HG02885 (cell line): ENCODE measurements around the gene DZIP1L.
A peak's percentile ranks its signal among the peaks of the same experiment; 100 is the strongest.
"Not testable (repeated sequence)": the region's sequence is repeated elsewhere in the genome, so short reads cannot be mapped to it uniquely, and the experiment has no call there.

Experiments
- ATAC-seq: cut with Tn5 transposase; IDR thresholded peaks from one replicate; pipeline ENCODE4 v1.9.1; 2021; ENCODE audit warnings: mild to moderate bottlenecking; ENCODE audit not compliant: unreplicated experiment, poor library complexity

The DZIP1L gene, protein sequence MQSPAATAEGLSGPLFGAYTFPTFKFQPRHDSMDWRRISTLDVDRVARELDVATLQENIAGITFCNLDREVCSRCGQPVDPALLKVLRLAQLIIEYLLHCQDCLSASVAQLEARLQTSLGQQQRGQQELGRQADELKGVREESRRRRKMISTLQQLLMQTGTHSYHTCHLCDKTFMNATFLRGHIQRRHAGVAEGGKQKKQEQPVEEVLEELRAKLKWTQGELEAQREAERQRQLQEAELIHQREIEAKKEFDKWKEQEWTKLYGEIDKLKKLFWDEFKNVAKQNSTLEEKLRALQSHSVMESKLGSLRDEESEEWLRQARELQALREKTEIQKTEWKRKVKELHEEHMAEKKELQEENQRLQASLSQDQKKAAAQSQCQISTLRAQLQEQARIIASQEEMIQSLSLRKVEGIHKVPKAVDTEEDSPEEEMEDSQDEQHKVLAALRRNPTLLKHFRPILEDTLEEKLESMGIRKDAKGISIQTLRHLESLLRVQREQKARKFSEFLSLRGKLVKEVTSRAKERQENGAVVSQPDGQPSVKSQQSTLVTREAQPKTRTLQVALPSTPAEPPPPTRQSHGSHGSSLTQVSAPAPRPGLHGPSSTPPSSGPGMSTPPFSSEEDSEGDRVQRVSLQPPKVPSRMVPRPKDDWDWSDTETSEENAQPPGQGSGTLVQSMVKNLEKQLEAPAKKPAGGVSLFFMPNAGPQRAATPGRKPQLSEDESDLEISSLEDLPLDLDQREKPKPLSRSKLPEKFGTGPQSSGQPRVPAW

GRCh38 chr3:138114988-138115971, at the start of gene DZIP1L:
Gene DZIP1L (minus strand): TSS chr3:138115608. CDS start chr3:138103971, 11,637 bp downstream.
- peak; percentile 68 for ATAC-seq

DNA sequence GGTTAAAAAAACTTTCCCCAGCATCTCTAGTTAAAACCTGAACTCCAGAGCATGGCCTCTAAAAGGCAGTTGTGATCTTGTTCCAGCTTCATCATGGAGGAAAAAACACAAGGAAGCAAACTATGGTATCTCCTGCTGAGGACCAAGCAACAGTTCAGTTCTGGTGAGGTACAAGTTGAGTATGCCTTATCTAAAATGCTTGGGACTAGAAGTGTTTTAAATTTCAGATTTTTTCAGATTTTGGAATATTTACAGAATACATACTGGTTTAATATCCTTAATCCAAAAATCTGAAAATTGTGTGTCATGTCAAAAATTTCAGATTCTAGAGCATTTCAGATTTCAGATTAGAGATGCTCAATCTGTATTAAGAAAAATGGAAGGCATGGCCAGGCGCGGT, 49.7 kb upstream of the DZIP1L start:
- ATAC-seq: no peak

DNA sequence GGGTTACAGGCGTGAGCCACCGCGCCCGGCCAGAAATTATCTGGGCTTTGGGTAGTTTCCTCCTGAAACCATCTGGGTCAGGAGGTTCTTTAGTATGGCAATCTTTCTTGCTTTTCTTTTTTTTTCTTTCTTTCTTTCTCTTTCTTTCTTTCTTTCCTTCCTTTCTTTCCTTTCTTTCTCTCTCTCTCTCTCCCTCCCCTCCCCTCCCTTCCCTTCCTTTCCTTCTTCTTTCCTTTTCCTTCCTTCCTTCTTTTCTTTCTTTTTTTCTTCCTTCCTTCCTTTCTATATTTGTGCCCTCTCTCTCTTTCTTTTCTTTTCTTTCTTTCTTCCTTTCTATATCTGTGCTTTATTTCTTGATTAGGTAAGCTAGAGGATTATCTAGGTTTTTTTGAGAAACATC, 42.3 kb upstream of the DZIP1L start:
- no peak for ATAC-seq

DNA sequence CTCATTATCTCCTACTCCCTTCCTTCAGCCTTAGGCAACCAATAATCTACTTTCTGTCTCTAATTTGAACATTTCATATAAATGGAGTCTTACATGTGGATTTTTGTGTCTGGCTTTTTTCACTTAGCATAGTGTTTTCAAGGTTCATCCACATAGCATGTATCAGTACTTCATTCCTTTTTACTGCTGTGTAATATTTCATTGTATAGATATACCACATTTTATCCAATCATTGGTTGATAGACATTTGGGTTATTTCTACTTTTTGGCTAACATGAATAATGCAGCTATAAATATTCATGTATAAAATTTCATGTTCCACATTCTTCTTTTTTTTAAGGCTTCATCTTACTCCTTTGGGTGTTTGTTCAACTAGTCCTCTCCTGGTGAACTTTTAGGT, 39.1 kb upstream of the DZIP1L start:
- ATAC-seq: no peak

GRCh38 chr3:138148503-138148902, 33.1 kb upstream of the DZIP1L start:
- no peak for ATAC-seq

DNA sequence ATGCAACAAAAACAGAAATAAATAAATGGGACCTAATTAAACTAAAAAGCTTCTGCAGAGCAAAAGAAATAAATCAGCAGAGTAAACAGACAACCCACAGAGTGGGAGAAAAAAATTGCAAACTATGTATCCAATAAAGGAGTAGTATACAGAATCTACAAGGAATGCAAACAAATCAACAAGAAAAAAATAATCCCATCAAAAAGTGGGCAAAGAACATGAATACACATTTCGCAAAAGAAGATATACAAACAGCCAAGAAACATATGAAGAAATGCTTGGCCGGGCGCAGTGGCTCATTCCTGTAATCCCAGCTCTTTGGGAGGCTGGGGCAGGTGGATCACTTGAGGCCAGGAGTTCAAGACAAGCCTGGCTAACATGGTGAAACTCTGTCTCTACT, 26.8 kb upstream of the DZIP1L start:
- not testable (repeated sequence) for ATAC-seq

DNA sequence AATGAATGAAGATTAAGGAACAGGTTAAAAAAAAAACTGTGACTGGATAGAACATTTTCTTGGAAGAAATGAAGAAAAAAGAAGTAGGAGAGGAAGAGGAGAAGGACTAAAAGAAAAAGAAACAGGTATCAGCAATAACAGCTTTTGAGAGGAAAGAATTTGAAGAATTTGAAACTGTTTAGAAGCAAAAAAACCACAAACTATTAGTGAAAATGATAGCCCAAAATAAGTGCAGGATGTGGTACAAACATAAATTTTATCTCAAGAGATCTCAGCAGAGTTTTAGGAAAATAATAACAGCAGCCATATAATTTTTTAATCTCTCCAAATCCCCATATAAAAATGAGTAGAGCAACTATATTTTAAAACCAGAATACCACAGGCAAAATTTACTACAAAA, 25.5 kb upstream of the DZIP1L start:
- ATAC-seq: no peak

DNA sequence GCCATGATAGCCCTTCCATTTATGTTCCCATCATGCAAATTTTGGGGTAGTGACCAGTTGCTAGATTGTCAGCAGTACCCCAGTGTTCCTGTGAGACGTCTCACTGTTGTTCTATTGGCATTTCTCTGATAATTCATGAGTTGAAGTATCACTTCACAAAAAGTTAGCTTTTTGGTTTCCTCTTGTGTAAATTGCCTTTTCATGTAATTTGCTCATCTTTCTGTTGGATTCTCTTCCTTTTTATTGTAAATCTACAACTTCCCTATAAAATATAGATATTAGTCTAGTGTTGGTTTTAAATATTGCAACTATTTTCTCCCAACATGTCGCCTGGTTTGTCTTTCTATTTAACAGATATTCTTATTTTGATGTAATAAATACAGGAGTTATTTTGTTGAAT, 24.3 kb upstream of the DZIP1L start:
- ATAC-seq: no peak

GRCh38 chr3:138137861-138138260, 22.5 kb upstream of the DZIP1L start:
- no peak for ATAC-seq

GRCh38 chr3:138136201-138136600, 20.8 kb upstream of the DZIP1L start:
- no peak for ATAC-seq

DNA sequence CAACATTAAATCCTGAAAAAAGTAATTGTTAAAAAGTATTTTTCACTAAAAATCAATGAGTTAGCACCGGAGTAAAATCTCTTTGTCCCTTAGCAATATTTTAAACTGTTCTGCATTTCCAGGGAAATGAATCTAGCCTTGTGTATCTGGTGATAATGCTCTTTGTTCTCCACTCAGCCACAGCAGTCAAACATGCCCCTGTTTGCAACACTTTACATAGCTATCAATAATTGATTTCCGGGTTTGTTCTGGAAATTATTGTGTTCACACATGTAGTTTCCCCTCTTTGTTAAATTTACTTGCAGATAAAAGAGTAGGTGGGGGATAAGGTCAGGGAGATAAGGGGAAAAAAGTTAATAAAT, 20.4 kb upstream of the DZIP1L start:
- no peak for ATAC-seq

GRCh38 chr3:138135146-138135832, 19.9 kb upstream of the DZIP1L start:
- ATAC-seq: no peak

DNA sequence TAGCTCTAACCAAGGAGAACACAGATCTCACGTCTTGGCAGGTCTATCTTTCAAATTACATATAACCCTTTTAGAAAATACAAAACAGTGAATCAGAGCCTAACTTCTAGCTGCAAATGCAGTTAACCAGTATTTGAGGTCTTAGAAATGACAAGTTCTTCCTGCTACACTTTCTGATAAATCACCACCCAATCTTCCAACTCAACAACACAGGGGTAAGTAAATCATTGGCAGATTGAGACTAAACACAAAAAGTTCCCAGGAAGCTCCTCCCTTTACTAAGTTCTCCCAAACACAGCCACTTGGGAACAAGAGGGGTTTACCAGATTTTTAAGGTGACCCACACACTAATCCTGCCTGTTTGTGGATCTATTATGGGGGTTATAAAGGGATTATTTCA, 16.8 kb upstream of the DZIP1L start, which contains the start of gene A4GNT:
A4GNT (minus strand) TSS at position 152 of the 400 bp plus-strand sequence. CDS start 1,134 bp downstream, outside the sequence.
- no peak for ATAC-seq

DNA sequence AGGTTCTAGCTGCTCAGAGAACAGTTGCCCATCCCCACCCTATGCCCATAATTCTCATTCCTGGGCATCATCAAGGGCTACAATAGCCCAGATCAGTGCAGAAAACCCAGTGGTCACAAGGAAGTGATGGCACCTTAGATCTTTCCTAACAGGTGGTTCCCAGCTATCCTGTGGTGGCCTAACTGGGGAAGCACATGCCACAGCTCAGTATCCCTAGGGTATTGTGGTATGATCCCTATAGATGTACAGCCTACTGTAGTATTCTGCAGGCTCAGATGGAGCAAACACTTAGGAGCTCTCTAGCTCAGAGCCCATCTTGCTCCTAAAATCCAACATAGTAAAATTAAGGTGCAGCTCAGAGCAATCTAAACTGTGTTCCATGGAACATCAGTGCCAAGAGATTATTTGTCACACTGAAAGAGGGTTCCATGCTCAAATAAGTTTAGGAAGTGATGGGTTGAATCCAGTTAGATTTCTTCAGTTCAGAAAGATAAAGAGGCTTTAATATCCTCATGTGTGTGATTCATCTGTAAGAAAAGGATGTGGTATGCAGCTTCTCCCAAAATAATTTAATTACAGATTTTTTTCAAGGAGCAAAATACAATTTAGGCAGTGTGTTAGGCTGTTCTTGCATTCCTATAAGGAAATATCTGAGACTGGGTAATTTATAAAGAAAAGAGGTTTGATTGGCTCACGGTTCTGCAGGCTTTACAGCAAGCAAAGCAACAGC, 12.4 kb upstream of the DZIP1L start:
- ATAC-seq: no peak

GRCh38 chr3:138125548-138126221, 10.3 kb upstream of the DZIP1L start:
- ATAC-seq: no peak

GRCh38 chr3:138124706-138125355, 9.4 kb upstream of the DZIP1L start:
- no peak for ATAC-seq

DNA sequence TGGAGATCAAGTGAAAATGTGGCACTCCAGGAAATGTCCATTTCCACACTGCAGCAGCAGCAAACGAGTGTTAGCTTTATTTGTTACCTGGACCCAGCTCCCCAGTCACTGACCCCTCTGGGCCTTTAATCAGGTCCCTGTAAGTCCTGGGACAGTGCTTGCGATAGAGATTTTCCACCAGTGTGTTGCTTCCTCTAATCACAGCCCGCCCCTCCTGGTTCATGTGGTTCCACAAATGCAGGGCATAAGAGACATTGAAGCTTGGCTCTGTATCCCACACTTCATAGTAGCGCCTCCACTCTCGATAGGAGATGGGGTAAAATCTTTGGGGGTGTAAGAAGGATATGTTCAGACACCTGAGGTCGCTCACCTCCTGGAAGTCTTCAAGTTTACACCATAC, 8.8 kb upstream of the DZIP1L start:
- no peak for ATAC-seq

- ATAC-seq: no peak
Observed at GRCh38 chr3:138119423-138119766, 4.0 kb upstream of the DZIP1L start.
